B cell (primary cell): Measurements from ENCODE around the gene KCNC3. TPM values are rescaled to one million over a fixed set of nuclear protein-coding genes. Genes with fewer than 3 reads are reported as not detected.
"Not testable (repeated sequence)": the region's sequence is repeated elsewhere in the genome, so short reads cannot be mapped to it uniquely, and the experiment has no call there.

Source experiments
- ATAC-seq: fragments of 200-7000 bp; cut with Tn5 transposase; one replicate; pipeline ENCODE4 v1.10.0; 2021; ENCODE audit warnings: low read depth, mild to moderate bottlenecking, moderate number of reproducible peaks, moderate library complexity
- CTCF ChIA-PET: fragments of 350-600 bp; sonication (Branson Sonifier 250); formaldehyde crosslinking; loops from one replicate; lab custom pipeline; 2021; ENCODE audit warnings: antibody characterized with exemption, inconsistent platforms; lab: Charles Lee
- POLR2A ChIA-PET: fragments of 350-600 bp; sonication (Branson Sonifier 250); formaldehyde crosslinking; loops from one replicate; lab custom pipeline; 2021; ENCODE audit warnings: antibody characterized with exemption; lab: Charles Lee
- DNase-seq: peaks from one replicate; pipeline ENCODE4 v3.0.0; 2013
- H2AFZ ChIP-seq: 2 replicates; pipeline ENCODE4 v1.6.1; 2012; ENCODE audit warnings: mild to moderate bottlenecking, low read depth, low read length; ENCODE audit not compliant: insufficient read depth, poor library complexity, severe bottlenecking
- H3K27ac ChIP-seq, 2 donors: 1 replicate in 1 of 2; 2 replicates in 1 of 2; pipeline ENCODE4 v1.5.1; 2012 to 2013; ENCODE audit warnings: low read length in 2 of 2, mild to moderate bottlenecking in 2 of 2, moderate library complexity in 1 of 2
- H3K27me3 ChIP-seq, 4 experiments: fragments of 200-600 bp in 1 of 4; sonication (generic) in 1 of 4; replicated peaks in 1 of 4; 1 replicate in 2 of 4; 2 replicates in 2 of 4; pipeline versions ENCODE4 v1.6.1 to v1.7.0; 2013 to 2016; ENCODE audit warnings: low read length in 3 of 4, mild to moderate bottlenecking in 2 of 4, mixed read lengths in 1 of 4, moderate library complexity in 1 of 4; ENCODE audit not compliant: insufficient read depth in 4 of 4, control insufficient read depth in 3 of 4; ENCODE audit errors: control extremely low read depth in 1 of 4
- H3K36me3 ChIP-seq, 2 experiments: replicated peaks in 1 of 2; 1 replicate in 1 of 2; 2 replicates in 1 of 2; pipeline versions ENCODE4 v1.6.1 to v1.7.1; 2013; ENCODE audit warnings: low read length in 1 of 2; ENCODE audit not compliant: insufficient read depth in 2 of 2, control insufficient read depth in 1 of 2; ENCODE audit errors: control extremely low read depth in 1 of 2, extremely low read depth in 1 of 2
- H3K4me1 ChIP-seq, 2 donors: fragments of 200-600 bp in 1 of 2; sonication (generic) in 1 of 2; 1 replicate in 1 of 2; 2 replicates in 1 of 2; pipeline versions ENCODE4 v1.5.1 to v1.6.1; 2013 to 2017; ENCODE audit warnings: low read length in 2 of 2; ENCODE audit not compliant: control insufficient read depth in 2 of 2, insufficient read depth in 2 of 2
- H3K4me2 ChIP-seq: replicated peaks from 2 replicates; pipeline ENCODE3; 2012; ENCODE audit warnings: mild to moderate bottlenecking, low read depth, low read length; ENCODE audit not compliant: poor library complexity, severe bottlenecking
- H3K4me3 ChIP-seq, 5 experiments: fragments of 200-600 bp in 1 of 5; sonication (generic) in 1 of 5; 1 replicate in 3 of 5; 2 replicates in 2 of 5; pipeline versions ENCODE4 v1.5.1 to v1.7.0; 2011 to 2016; ENCODE audit warnings: low read length in 4 of 5, mild to moderate bottlenecking in 4 of 5, low read depth in 2 of 5, control low read depth in 1 of 5, moderate library complexity in 1 of 5; ENCODE audit not compliant: insufficient read depth in 1 of 5; ENCODE audit errors: control extremely low read depth in 1 of 5, extremely low read depth in 1 of 5
- H3K79me2 ChIP-seq: fragments of 200-600 bp; sonication (generic); one replicate; pipeline ENCODE4 v1.6.0; 2016; ENCODE audit warnings: low read length; ENCODE audit not compliant: control insufficient read depth, insufficient read depth
- H3K9ac ChIP-seq: fragments of 200-600 bp; sonication (generic); 2 replicates; pipeline ENCODE4 v1.6.1; 2017; ENCODE audit warnings: mild to moderate bottlenecking, low read length, moderate library complexity
- H3K9me3 ChIP-seq, 3 donors: one replicate each; pipeline versions ENCODE4 v1.6.1 to v1.7.1; 2013; ENCODE audit warnings: low read length in 2 of 3; ENCODE audit not compliant: control insufficient read depth in 2 of 3, insufficient read depth in 1 of 3; ENCODE audit errors: control extremely low read depth in 1 of 3
- H4K20me1 ChIP-seq: 2 replicates; pipeline ENCODE4 v1.6.0; 2012; ENCODE audit warnings: mild to moderate bottlenecking, low read length; ENCODE audit not compliant: insufficient read depth, control insufficient read depth, poor library complexity, severe bottlenecking
- H3K27ac Mint-ChIP-seq: one replicate; pipeline ENCODE4 v1.8.0; 2021; ENCODE audit warnings: mixed read lengths
- H3K27me3 Mint-ChIP-seq: one replicate; pipeline ENCODE4 v1.8.0; 2021; ENCODE audit warnings: mixed read lengths
- H3K4me1 Mint-ChIP-seq: one replicate; pipeline ENCODE4 v1.8.0; 2021; ENCODE audit warnings: mixed read lengths
- H3K4me3 Mint-ChIP-seq: one replicate; pipeline ENCODE4 v1.8.0; 2021; ENCODE audit warnings: mixed read lengths
- H3K9me3 Mint-ChIP-seq: one replicate; pipeline ENCODE4 v1.8.0; 2022; ENCODE audit warnings: mixed read lengths; ENCODE audit not compliant: insufficient read depth
- EZH2 ChIP-seq: IDR thresholded peaks from 2 replicates; pipeline ENCODE4 v1.6.1; 2012; ENCODE audit warnings: borderline replicate concordance, low read depth, mild to moderate bottlenecking, moderate library complexity, low read length; ENCODE audit not compliant: insufficient read depth, poor library complexity, severe bottlenecking
- WGBS: methylation state at CpG from one replicate; pipeline ENCODE4 v1.1.5; 2013; ENCODE audit warnings: missing lambda C conversion rate; ENCODE audit not compliant: insufficient coverage; 5-methylcytosine and 5-hydroxymethylcytosine counted together
- intact Hi-C: fragments of 100-400 bp; cut with micrococcal nuclease; formaldehyde crosslinking; loops from one replicate; pipeline ENCODE4 v1.10.0; 2022
- polyA plus RNA-seq: library from polyadenylated mRNA; depleted of rRNA; stranded (reverse); fragments of >200 nt; gene quantifications from 2 replicates; pipeline ENCODE4 v1.2.3, GENCODE V29; 2012
- total RNA-seq, 2 donors: library from RNA; stranded (reverse); fragments of 120-200 nt in 1 of 2; gene quantifications; 1 replicate in 1 of 2; 2 replicates in 1 of 2; pipeline versions ENCODE4 v1.2.3 to v1.2.4, GENCODE V29; 2013 to 2022
- TF ChIP-seq, protein P1 (sequence below): fragments of 200-600 bp; IDR thresholded peaks from one replicate; pipeline ENCODE4 v1.8.0; 2022; ENCODE audit warnings: antibody characterized with exemption, mild to moderate bottlenecking

The KCNC3 gene
- total and polyA plus RNA-seq, 2 donors (not counting 1 experiment from before 2014, with no cell fraction given) = 12.3 to 23.0 TPM

DNA sequence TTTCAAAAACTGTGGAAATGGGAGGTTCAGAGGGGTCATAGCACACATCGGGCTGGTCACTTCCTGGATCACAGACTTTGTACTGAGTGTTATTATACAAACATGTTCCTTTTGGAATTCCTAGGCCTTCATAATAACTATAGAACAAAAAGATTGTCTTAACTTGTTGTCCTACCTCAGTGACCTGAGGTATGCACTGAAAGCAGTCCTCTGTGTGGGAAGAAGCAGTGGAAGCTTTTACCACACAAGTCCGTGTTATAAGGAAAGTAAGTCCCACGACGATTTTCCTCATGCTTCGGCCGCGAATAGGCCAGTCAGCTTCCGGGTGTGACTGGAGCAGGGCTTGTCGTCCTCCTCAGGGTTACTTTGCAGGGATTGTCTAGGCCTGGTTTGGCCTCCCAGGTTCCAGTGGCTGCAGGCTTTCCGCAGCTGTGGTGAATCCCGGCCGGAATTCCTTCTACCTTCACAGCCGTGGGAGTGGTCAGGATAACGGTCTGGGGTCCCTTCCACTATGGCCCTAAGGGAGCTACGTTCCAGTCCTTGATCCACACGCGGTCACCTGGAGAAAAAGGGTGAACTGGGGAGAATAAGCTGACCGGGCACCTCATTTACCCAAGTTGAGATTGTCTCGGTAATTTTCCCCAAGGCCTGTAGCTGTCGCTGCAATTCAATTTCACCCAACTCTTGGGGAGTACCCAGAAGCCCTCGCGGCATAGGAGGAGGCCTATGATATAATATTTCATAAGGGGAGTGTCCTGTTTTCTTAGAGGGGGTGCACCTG is 20.3 kb upstream of the KCNC3 start:
- Histone ChIP-seq H4K20me1 (no peaks in the 10 kb centered on the region), H3K9ac (no peak overlapping the region), H3K4me1 (peaks cover 61 to 69% of the 10 kb centered on the region in 2 donors), H3K9me3 (peaks cover 0 to 9% (median 0%) of the 10 kb centered on the region in 3 donors), H3K4me3 (no peak overlapping the region), H3K36me3 (no peaks in the 10 kb centered on the region), H3K4me2 (no peak overlapping the region), H2AFZ (no peak overlapping the region), H3K27me3 (no peaks in the 10 kb centered on the region), H3K79me2 (peaks cover 31% of the 10 kb centered on the region), H3K27ac (peak overlapping the region in 1 of 2 donors; percentile 91)
- ATAC-seq (no peak), DNase-seq (no peak)
- POLR2A ChIA-PET = interaction anchor here (9.3 kb wide), 1 partner anchor 18 kb away, joined by 122 read pairs; the partner anchor contains the start of gene KCNC3
- Mint-ChIP-seq H3K4me3 (no peak overlapping the region), H3K9me3 (no peaks in the 10 kb centered on the region), H3K4me1 (peaks cover 57% of the 10 kb centered on the region), H3K27ac (peak overlapping the region; percentile 96), H3K27me3 (no peaks in the 10 kb centered on the region)
- intact Hi-C loops = no loop called here
- CTCF ChIA-PET = interaction anchor here (0.9 to 4.5 kb wide), 2 partner anchors 10 to 21 kb away, joined by 5 to 20 read pairs; partner anchors contain the start of gene KCNC3
- WGBS = 86% methylated on average over 8 of the region's 22 CpGs
- TF ChIP-seq EZH2 = no peak
- TF ChIP-seq, protein P1, sequence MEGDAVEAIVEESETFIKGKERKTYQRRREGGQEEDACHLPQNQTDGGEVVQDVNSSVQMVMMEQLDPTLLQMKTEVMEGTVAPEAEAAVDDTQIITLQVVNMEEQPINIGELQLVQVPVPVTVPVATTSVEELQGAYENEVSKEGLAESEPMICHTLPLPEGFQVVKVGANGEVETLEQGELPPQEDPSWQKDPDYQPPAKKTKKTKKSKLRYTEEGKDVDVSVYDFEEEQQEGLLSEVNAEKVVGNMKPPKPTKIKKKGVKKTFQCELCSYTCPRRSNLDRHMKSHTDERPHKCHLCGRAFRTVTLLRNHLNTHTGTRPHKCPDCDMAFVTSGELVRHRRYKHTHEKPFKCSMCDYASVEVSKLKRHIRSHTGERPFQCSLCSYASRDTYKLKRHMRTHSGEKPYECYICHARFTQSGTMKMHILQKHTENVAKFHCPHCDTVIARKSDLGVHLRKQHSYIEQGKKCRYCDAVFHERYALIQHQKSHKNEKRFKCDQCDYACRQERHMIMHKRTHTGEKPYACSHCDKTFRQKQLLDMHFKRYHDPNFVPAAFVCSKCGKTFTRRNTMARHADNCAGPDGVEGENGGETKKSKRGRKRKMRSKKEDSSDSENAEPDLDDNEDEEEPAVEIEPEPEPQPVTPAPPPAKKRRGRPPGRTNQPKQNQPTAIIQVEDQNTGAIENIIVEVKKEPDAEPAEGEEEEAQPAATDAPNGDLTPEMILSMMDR = no peak

DNA sequence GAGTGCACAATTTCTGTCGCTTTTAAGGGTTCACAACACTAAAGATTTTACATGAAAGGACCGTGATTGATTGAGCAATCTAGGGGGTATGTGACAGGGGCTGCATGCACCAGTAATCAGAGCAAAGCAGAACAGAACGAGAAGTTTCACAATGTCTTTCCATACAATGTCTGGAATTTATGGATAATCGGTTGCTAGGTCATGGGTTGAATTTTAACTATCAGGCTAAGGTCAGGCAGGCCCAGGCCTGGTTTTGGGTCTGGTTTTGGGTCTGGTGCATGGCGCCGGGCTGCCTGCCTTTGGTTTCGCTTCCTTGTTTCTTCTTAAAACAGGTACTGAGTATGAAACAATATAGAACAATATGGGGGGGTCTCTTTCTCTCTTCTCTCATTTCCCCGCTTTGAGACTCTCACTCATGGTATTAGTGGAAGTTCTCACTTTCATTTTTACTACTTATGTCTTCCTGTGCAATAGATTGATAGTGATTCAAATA is 18.0 kb upstream of the KCNC3 start:
- 9% methylated on average over 4 of the region's 8 CpGs for WGBS
- Histone ChIP-seq H3K4me2 (peak overlapping the region; percentile 42), H3K27ac (peak overlapping the region; percentile 72 to 91), H3K4me3 (peak overlapping the region in 1 of 5 experiments; percentile 21), H3K9ac (peak overlapping the region; percentile 33), H3K79me2 (peaks cover 51% of the 10 kb centered on the region), H3K4me1 (peaks cover 71 to 80% of the 10 kb centered on the region in 2 donors)
- not testable (repeated sequence) for H3K9me3 Mint-ChIP-seq, H2AFZ ChIP-seq, H3K9me3 ChIP-seq, H3K27me3 ChIP-seq, H3K36me3 ChIP-seq, H3K27me3 Mint-ChIP-seq, H4K20me1 ChIP-seq
- peak overlapping the region; percentile 72 for H3K4me3 Mint-ChIP-seq
- peak overlapping the region; percentile 96 for H3K27ac Mint-ChIP-seq
- ChIA-PET POLR2A (interaction anchor here (0.6 to 9.3 kb wide), 3 partner anchors 10 to 1934 kb away, joined by 9 to 122 read pairs (median 12); partner anchors contain the start of gene KCNC3), CTCF (interaction anchor here (0.6 to 3.6 kb wide), 8 partner anchors 10 to 113 kb away, joined by 3 to 34 read pairs (median 4); partner anchors contain the start of gene KCNC3)
- intact Hi-C loops = loop anchor here (1.0 kb wide), 1 partner anchor 10 kb away; no protein-coding TSS in a partner anchor
- ATAC-seq = peak; percentile 40
- peaks cover 70% of the 10 kb centered on the region for H3K4me1 Mint-ChIP-seq
- peak; percentile 85 for DNase-seq
